ENCODE results near the gene EHD4.

DNA sequence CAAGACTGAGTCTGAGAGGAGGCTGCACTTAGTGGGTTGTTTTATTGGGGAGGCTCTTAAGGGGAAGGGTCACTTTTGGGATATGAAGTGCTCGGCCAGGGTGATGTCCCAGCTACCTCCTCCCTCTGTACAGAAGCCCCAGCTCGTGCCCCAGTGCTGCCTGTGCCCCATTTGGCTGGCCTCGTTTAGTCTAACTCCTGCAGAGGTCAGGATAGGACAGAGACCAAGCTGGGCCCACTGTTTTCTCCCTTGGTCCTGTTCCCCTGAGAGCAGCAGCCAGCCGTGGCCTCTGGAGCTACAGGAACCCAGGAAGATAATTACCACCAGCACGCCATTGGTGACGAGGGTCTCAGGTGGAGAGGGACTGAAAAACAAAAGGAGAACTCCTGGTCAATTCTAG, 30.0 kb upstream of the EHD4 start:
- TF ChIP-seq POLR2A (IDR thresholded peaks at IDR 0.05) (no peak), CTCF (IDR thresholded peaks at IDR 0.05) (no peak)
